GM19193 (cell line): ENCODE measurements around the gene AKAP8L.
A peak's percentile ranks its signal among the peaks of the same experiment; 100 is the strongest.

Source experiments
- POLR2A ChIP-seq: IDR thresholded peaks from 4 replicates; pipeline ENCODE4 v1.6.1; 2011; ENCODE audit not compliant: insufficient read depth, insufficient read length; ENCODE audit errors: extremely low read depth

Gene AKAP8L, protein sequence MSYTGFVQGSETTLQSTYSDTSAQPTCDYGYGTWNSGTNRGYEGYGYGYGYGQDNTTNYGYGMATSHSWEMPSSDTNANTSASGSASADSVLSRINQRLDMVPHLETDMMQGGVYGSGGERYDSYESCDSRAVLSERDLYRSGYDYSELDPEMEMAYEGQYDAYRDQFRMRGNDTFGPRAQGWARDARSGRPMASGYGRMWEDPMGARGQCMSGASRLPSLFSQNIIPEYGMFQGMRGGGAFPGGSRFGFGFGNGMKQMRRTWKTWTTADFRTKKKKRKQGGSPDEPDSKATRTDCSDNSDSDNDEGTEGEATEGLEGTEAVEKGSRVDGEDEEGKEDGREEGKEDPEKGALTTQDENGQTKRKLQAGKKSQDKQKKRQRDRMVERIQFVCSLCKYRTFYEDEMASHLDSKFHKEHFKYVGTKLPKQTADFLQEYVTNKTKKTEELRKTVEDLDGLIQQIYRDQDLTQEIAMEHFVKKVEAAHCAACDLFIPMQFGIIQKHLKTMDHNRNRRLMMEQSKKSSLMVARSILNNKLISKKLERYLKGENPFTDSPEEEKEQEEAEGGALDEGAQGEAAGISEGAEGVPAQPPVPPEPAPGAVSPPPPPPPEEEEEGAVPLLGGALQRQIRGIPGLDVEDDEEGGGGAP

DNA sequence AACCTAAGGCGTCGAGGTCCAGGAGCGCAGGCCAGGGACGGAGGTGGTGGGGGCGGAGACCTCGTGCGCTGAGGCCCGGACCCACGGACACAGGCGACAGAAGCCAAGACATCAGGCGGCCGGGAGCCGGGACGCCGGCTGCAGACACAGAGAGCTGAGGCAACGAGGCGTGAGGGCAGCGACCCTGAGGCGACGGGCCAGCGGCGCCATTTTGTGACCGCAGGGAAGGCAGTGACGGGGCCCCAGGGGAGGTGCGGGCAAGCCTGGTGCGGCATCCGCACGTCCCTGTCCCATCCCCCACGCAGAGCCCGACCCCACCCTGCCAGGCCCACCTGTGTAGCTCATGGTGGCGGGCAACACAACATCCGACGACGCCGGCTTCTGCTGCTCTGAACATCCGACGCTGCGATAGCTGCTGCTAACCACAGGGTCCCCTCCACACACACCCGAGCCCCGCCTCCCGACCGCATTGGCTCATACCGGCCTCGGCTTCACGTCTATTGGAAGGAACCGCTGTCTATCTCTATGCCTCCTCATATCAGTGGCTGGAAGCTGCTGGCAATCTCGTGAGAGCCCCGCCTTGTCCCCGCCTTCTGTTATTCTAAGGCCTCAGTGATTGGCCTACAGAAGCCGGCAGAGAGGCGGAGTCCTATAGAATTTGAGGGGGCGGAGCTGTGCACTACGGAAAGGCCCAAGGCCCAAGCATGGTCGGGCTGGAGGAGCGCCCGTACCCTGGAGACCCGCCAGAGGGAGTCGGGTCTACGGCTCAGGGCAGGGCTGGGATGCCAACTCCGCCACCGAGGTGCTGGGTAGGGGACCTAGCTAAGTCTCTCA lies at the start of gene AKAP8L:
TSS of gene AKAP8L (minus strand) at position 410 of the 834 bp plus-strand sequence. CDS start at position 345, 65 bp downstream.
- peak; percentile 94 for TF ChIP-seq POLR2A

DNA sequence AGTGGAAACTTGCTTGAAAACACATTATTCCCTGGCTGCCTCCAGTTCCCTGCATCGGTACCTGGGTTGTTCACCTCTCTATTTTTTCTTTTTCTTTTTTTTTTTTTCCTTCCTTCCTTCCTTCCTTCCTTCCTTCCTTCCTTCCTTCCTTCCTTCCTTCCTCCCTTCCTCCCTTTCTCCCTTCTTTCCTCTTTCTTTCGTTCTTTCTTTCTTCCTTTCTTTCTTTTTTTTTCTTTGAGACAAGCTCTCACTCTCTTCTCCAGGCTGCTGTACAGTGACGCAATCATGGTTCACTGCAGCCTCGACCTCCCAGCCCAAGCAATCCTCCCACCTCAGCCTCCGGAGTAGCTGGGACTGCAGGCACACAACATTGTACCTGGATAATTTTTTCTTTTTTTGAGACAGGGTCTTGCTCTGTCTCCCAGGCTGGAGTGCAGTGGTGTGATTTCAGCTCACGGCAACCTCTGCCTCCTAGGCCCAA lies 49.0 kb upstream of the AKAP8L start:
- TF ChIP-seq POLR2A = no peak

DNA sequence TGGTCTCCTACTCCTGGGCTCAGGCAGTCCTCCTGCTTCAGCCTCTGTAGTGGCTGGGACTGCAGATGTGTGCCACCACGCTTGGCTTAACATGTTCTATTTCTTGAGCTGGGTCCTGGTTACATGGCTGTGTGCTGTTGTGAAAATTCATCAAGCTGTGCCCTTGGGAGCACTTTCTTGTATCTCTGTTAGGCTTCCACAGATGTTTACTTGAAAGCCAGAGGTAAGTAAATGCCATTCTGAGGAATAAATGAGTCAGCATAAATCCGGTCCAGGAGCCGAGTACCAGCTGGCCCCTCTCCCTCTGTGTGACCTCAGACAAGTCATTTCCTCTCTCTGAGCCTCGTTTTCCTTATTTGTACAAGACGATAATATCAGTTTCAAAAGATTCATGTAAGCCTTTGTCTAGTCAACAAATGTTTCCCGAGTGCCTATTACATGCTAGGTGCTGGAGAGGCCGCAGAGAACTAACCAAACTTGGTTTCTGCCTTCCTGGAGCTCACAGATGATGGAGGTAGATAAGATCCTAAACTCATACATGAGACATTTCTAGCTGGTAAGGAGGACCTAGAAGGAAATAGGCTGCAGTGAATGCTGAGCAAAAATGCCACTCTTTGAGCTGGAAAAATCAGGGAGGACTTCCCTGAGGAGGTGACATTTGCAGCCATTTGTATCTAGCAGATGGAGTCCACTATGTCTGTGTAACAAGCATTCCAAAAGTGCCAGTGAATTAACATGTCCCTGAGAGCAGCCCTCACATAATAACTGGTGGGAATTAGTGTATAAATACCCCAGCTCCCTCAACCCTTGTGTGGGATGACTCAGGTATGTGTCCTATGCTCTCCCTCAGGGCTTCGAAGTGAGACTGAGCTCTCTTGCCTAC lies 48.3 kb upstream of the AKAP8L start:
- TF ChIP-seq POLR2A = no peak

DNA sequence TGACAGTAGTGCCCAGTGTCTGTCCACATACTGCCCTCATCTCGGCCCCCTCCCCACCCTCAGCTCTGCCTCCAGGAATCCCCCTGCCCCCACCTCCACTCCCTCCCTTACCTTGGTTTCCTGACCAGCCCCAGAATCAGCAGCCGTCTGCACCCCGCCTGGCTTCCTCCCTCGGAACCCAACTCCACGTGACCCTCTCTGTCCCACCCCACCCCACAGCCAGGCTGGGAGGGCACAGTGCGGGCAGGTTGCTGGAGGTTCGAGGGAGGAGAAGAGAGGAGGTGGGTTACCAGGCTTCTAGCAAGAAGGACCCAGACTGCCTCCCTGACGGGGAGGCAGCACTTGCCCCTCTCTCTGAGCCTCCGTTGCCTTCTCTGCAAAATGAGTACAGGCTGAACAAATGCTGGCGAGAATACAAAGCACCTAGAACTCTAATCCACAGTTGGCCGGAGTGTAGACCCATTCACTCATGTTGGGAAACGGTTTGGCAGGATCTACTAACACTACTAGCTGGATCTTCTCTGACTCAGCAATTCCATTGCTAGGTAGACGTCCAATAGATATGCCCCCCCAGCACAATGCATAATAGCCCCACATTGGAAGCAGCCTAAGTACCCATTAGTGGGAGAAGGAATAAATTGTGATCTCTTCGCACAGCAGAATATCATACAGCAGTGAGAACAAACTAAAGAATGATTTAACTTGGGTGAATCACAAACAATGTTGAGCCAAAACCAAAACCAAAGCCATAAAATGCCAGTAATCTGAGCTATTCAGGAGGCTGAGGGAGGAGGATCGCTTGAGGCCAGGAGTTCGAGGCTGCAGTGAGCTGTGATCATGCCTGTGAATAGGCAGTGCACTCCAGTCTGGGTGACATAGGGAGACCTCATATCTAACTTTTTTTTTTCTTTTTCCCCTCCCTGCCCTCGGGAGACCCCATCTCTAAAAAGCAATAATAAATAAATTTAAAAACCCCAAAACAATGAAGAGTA lies 45.9 kb upstream of the AKAP8L start, which contains the start of gene RASAL3:
TSS of gene RASAL3 (minus strand) at position 151 of the 992 bp plus-strand sequence. CDS start 186 bp downstream, outside the sequence.
- TF ChIP-seq POLR2A = peak; percentile 61

DNA sequence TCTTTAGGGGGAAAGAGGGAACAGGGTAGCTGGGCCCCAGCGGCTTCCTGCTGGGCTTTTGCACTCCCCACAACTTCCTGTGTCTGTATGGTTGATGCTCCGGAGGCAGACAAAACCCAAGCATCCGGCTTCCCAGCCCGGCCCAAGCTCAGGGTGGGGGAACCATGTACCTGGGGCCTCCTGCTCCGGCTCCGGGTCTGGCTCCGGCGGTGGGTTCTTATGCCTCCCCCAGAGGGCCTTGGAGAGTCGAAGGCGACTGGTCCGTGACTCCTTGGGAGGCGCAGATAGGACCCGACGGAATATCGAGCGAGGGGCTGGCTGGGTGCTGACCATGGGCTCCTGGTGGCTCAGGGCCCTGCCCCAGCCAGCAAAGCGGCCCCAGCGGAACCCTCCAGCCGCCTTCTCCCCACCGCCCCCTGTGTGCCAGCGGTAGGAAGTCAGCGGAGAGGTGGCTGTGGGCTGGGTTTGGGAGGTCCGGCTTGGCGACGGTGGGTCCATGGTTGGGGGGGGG lies 45.1 kb upstream of the AKAP8L start:
- peak; percentile 56 for TF ChIP-seq POLR2A

DNA sequence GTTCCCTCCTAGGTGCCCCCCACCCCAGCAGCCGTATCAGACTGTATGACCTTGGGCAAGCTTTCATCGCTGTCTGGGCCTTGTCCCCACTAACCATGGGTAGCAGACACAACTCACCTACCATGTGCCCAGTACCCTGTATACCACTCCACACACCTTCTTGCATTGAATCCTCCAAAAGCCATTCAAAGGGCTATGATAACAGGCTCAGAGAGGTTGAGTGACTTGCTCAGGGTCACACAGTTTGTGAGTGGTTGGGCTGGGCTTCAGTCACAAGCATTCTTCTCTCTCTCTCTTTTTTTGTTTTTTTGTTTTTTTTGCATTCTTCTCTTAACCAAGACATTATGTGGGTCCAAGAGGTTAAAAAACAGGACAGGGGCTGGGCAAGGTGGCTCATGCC lies 42.9 kb upstream of the AKAP8L start:
- TF ChIP-seq POLR2A = no peak

DNA sequence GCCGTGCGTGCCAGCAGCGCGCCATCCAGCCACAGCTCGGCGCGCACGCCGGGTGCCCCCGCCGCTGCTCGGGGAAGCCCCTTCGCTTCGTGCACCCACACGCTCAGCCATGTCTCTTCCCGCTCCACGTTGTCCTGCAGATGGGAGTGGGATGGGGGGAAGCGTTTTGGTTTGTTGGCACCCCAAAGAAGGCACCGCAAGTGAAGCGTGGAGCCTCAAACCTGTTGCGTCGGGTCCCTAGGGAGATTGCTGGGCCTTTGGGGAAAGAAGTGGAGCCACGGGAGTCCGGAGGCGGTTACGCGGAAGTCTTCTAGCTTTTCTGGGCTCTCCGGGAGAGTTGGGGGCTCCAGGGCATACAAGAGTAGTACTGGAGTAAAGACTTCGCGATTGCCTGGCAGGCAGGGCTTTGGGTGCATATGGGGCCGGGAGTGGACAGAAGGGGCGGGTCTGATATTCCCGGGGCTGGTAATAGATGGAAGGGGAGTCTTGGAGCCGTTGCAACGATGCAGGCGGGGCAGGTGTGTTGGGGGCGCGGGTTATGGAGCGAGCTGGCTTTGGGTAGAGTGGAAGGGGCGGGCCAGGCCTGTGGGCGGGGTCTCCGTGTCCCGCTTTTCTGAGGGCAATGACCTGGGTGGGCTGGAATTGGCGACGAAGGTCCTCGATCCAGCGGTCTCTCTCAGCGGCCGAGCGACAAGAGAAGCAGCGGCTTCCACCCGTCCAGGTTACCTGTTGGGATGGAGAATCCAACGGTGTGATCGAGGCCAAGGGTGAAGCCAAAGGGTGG lies 39.1 kb upstream of the AKAP8L start:
- no peak for TF ChIP-seq POLR2A

DNA sequence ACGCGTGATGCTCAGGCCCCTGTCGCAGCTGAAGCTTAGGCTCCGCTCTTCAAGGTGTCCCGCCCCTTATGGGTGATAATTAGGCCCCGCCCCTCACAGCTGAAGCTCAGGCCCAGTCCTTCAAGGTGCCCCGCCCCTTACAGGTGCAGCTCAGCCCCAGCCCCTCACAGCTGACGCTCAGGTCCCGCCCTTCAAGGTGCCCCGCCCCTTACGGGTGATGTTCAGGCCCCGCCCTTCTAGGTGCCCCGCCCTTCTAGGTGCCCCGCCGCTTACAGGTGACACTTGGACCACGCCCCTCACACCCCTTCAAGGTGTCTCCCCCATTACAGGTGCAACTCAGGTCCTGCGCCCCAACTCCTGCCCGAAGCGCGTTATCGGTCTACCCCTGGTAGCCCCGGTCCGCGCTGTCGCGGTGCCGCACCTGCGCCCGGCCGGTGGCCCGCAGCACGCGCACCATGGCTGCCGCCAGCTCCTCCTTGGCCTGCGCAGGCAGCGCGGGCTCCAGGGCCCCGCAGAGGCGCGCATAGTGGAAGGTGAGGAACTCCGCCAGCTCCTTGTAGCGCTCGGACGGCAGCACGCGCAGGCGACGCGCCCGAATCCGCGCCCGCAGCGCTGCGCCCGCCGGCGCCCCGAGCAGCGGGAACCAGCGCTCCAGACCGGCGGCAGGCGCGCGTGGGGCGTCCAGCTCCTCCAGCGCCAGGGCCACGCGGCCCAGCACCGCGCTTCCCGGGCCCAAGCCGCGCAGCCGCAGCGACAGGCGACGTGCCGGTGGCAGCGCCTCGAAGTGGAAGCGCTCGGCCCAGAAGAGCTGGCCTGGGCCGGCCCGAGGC lies 38.3 kb upstream of the AKAP8L start:
- TF ChIP-seq POLR2A = no peak

DNA sequence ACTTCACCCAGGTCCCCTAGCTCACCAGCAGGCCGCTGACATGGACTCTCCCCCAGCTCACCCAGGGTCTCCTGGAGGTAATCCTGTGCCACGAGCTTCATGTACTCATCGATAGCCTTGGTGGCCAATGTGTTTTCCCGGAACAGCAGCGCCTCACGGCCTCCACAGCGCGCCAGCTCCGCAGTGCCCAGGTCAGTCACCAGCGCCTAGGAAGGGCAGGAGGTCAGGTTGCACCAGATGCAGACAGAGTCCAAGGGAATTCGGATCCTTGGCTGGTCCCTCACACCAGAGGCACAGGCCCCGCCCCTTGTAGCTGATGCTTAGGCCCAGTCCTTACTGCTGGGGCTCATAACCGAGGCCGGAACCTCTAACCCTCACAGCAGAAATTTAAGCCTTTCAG lies 37.7 kb upstream of the AKAP8L start:
- no peak for TF ChIP-seq POLR2A

DNA sequence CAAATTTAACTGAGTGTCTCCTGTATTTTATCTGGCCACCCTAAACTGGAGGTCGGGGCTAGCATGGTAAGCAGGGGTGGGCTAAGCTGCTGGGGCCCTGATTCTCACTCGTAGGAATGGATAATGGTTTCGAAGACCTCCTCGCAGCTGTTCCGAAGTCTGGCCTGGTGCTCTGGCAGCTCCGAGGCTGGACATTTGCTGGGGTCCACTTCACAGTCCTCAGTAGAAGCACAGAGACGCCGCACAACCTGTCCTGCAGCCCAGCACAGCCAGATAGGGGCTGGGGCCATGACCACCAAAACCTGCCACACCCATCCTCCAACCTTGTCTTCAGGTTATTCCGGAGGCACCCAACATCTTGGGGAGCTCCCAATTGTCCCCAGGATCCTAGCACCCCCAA lies 37.2 kb upstream of the AKAP8L start:
- TF ChIP-seq POLR2A = no peak

DNA sequence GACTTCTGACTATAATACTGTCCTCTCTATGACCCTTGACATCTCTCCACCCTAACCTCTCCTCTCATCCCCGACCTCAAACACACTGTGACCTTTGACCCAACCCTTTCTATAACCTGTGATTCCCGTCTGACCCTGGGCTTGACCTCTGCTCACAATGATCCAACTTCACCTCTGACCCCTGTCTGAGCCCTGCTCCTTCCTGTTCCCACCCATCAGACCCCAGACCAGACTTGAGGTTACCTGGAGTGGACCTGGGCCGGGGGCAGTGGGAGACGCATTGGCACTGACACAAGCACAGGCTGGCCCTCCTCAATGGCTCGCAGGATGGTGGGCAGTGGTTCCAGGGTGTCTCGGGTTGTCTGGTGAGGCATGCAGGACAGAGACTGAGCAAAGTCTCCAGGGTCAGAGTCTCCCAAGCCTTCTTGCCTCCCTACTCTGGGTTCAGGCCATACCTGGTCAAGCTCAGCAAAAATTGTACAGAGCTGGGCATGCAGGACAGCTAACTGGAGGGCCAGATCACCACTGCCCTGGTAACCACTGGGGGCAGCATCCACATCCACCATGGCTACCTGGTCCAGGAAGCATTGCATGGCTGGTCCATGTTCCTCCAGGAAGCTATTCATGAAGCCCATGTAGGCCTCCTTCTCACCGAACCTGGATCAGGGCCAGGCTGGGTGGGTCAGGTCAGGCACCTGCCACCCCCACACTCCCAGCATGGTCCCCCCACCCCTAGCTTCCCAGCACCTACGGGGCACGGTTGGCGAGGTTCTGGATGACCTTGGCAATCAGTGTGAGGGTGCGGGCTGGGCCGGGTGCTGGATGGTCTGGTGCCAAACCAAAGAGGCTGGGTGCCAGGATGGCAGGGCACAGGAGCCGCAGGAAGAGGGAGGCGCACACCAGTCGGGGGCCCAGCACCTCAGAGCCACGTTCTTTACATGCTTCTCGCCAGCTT lies 35.4 kb upstream of the AKAP8L start:
- TF ChIP-seq POLR2A = no peak
